Measurements from ENCODE around the gene ZBTB44.

GRCh38 chr11:130310622-130311021, 4.1 kb downstream of the ZBTB44 start:
- TF ChIP-seq CTCF (IDR thresholded peaks at IDR 0.05; ENCODE audit: low read length) (no peak), EZH2 (IDR thresholded peaks at IDR 0.05; ENCODE audit: borderline replicate concordance, low read length) (no peak)
